ENCODE results near the gene FAP.

The FAP gene

GRCh38 chr2:162243294-162243693, at the start of gene FAP:
Gene FAP (minus strand): TSS chr2:162243445. CDS start chr2:162243327, 118 bp downstream.
- no peak for DNase-seq (ENCODE audit: insufficient read length, low spot score)

GRCh38 chr2:162291748-162292147, 48.5 kb upstream of the FAP start:
- no peak for DNase-seq (ENCODE audit: insufficient read length, low spot score)
- FAIRE-seq, result no peak

More at GRCh38 chr2:162243294-162243693, at the start of gene FAP:
- no peak for FAIRE-seq

GRCh38 chr2:162282765-162283425, 39.6 kb upstream of the FAP start:
- DNase-seq (ENCODE audit: insufficient read length, low spot score) (no peak), FAIRE-seq (no peak)

- FAIRE-seq, result no peak
Observed at GRCh38 chr2:162280654-162281053, 37.4 kb upstream of the FAP start.

GRCh38 chr2:162277381-162277780, 34.1 kb upstream of the FAP start:
- FAIRE-seq (no peak), DNase-seq (ENCODE audit: insufficient read length, low spot score) (no peak)

More at GRCh38 chr2:162280654-162281053, 37.4 kb upstream of the FAP start:
- no peak for DNase-seq (ENCODE audit: insufficient read length, low spot score)

GRCh38 chr2:162267996-162268395, 24.8 kb upstream of the FAP start:
- FAIRE-seq (no peak), DNase-seq (ENCODE audit: insufficient read length, low spot score) (no peak)

GRCh38 chr2:162267496-162267895, 24.3 kb upstream of the FAP start:
- no peak for FAIRE-seq

GRCh38 chr2:162266460-162266760, 23.2 kb upstream of the FAP start:
- FAIRE-seq, result no peak

More at GRCh38 chr2:162267496-162267895, 24.3 kb upstream of the FAP start:
- no peak for DNase-seq (ENCODE audit: insufficient read length, low spot score)

GRCh38 chr2:162265666-162266459, 22.6 kb upstream of the FAP start:
- FAIRE-seq (no peak), DNase-seq (ENCODE audit: insufficient read length, low spot score) (no peak)

More at GRCh38 chr2:162266460-162266760, 23.2 kb upstream of the FAP start:
- DNase-seq (ENCODE audit: insufficient read length, low spot score), result no peak

- DNase-seq (ENCODE audit: insufficient read length, low spot score) (no peak), FAIRE-seq (peak; percentile 75)
Observed at GRCh38 chr2:162261032-162261945, 18.0 kb upstream of the FAP start.

- DNase-seq (ENCODE audit: insufficient read length, low spot score), result no peak
Observed at GRCh38 chr2:162258686-162259085, 15.4 kb upstream of the FAP start.

GRCh38 chr2:162258169-162258568, 14.9 kb upstream of the FAP start:
- DNase-seq (ENCODE audit: insufficient read length, low spot score), result no peak
- no peak for FAIRE-seq

More at GRCh38 chr2:162258686-162259085, 15.4 kb upstream of the FAP start:
- FAIRE-seq, result no peak

GRCh38 chr2:162257425-162257824, 14.2 kb upstream of the FAP start:
- DNase-seq (ENCODE audit: insufficient read length, low spot score) (no peak), FAIRE-seq (no peak)

- DNase-seq (ENCODE audit: insufficient read length, low spot score) (no peak), FAIRE-seq (no peak)
Observed at GRCh38 chr2:162256591-162256991, 13.3 kb upstream of the FAP start.

- no peak for FAIRE-seq
Observed at GRCh38 chr2:162254236-162254871, 11.1 kb upstream of the FAP start.

GRCh38 chr2:162253435-162253834, 10.2 kb upstream of the FAP start:
- FAIRE-seq (no peak), DNase-seq (ENCODE audit: insufficient read length, low spot score) (no peak)

More at GRCh38 chr2:162254236-162254871, 11.1 kb upstream of the FAP start:
- no peak for DNase-seq (ENCODE audit: insufficient read length, low spot score)

- DNase-seq (ENCODE audit: insufficient read length, low spot score) (no peak), FAIRE-seq (no peak)
Observed at GRCh38 chr2:162252153-162252552, 8.9 kb upstream of the FAP start.

GRCh38 chr2:162245781-162246180, 2.5 kb upstream of the FAP start:
- DNase-seq (ENCODE audit: insufficient read length, low spot score) (no peak), FAIRE-seq (no peak)

- FAIRE-seq, result no peak
- no peak for DNase-seq (ENCODE audit: insufficient read length, low spot score)
Observed at GRCh38 chr2:162245061-162245460, 1.8 kb upstream of the FAP start.

GRCh38 chr2:162244541-162245031, 1.3 kb upstream of the FAP start:
- no peak for DNase-seq (ENCODE audit: insufficient read length, low spot score)
- no peak for FAIRE-seq
